Left forelimb (tissue), 1 donor: ENCODE results near the gene LRRD1.
"Not testable (repeated sequence)": the region's sequence is repeated elsewhere in the genome, so short reads cannot be mapped to it uniquely, and the experiment has no call there.

ENCODE experiments used
- DNase-seq: peaks from one replicate; pipeline ENCODE4 v3.0.0-alpha.2; 2018; ENCODE audit warnings: low spot score

The LRRD1 gene

DNA sequence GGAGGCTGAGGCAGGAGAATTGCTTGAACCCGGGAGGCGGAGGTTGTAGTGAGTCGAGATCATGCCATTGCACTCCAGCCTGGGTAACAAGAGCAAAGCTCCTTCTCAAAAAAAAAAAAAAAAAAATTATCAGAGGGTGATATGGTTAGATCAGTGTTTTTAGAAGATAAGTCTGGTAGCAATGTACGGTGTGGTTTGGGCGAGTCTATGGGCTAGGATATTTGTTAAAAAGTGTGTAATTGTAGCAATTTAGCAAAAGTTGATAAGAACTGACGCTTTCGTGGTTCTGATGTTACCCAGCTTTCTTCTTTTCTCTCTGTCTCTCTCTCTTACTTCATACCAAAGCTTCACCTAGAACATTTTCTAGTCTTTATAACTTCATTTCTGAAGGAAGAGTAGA, 37.8 kb downstream of the LRRD1 start:
- DNase-seq, result no peak

DNA sequence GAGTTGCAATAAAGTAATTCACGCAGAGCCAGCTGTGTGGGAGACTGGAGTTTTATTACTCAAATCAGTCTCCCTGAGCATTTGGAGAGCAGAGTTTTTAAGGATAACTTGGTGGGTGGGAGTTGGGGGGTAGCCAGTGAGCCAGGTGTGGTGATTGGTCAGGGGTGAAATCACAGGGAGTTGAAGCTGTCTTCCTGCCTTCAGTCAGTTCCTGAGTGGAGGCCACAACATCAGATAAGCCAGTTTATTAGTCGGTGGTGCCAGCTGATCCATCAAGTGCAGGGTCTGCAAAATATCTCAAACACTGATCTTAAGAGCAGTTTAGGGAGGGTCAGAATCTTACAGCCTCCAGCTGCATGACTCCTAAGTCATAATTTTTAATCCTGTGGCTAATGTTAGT, 41.4 kb downstream of the LRRD1 start:
- DNase-seq, result no peak

DNA sequence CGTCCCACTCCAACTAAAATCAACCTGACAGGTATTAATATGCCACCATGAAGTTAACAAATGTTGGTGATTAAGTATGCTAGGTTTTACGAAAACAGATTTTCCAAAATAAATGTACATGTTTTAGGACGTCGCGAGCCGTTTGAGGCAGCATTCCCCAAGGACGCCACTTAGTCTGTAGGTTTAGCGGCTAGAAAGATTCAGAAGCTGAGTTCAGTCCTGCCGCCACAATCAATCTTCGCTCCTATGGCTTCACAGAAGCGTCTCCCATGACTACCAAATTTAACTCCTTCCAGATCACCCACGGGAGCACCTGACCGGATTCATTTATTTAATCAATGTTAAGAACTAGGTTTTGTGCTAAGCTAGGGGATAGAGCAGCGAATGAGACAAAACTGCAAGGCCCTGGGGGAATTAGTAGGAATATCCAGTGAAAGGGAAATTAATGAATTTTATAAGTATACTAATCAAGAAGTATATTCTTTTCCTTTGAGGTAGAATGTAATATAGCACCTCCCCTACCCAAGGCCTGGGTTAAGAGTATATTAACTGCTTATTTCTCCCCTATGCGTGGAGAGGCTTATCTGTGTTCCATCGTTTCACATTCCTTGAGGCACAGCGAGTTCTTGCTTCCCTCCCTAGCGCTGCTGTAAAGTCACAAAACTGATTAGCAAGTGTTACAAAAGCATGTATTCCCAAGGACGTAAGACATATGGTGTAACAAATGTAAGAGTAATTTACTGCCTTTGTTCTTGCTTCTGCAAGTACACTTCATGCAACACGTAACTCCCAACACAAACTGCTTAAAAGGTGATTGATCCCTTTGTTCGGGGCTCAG, 43.7 kb downstream of the LRRD1 start:
- no peak for DNase-seq

DNA sequence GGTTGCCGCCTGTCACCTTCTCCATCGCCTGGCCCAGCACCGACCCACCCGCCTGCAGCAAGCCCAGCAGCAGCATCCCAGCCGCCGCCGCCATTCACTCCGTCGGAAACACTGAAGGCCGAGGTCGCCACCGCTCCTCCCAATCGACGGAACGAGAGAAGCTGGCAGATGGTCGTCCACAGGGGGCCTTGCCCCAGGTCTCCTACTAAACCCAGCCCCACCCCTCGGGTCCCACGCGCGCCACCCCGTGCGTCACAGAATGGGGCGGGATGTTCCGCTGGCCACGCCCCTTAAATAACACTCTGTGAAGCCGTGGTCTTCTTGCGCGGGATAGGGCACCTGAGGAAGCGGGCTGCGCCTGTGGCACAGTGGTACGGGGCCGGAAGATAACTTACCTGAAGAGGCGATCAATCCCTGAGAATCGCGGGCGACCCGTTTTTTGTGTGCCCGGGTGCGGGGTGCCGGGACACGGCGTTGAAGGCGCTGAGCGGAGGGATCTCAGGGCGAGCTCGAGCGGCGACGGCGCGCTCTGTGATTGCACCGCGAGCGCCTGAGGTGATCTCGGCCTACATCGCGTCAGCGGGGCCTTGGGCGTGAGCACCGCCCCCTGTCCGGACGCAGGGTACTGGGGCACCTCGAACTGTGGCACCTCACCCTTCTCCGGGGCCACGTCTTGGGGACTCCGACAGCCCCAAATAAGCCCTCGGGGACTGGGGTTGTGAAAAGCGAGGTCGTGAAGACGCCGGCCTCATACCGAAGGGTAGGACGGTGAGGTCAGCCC, 44.5 kb downstream of the LRRD1 start, which contains the start of gene CYP51A1:
Gene CYP51A1 (minus strand): TSS at position 207 of the 781 bp plus-strand sequence. CDS start 113 bp downstream, at position 94.
- peak; percentile 96 for DNase-seq

DNA sequence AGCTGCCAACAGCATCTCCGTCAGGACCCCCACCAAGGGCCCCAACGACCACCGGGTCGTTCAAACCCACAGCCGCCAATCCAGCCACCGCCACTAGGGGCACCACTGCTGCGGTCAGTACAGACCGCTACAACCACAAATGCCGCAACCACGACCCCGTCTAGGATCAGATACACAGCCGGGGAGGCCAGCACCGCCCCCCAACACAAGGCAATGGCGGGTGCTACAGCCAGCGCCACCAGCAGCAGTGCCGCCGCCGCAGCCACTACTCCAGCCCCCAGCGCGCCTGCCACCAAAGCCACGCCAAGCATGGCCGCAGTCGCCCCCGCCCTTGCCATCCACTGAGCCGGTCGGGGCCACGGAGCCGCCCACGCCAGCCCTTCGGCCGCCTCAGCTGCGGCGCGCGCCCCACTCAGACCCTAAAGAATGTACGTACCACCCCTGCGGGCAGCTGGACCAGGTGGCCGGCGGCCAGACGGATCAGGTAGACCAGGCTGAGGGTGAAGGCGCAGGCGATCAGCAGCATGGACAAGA, 45.1 kb downstream of the LRRD1 start:
- DNase-seq, result peak; percentile 85

DNA sequence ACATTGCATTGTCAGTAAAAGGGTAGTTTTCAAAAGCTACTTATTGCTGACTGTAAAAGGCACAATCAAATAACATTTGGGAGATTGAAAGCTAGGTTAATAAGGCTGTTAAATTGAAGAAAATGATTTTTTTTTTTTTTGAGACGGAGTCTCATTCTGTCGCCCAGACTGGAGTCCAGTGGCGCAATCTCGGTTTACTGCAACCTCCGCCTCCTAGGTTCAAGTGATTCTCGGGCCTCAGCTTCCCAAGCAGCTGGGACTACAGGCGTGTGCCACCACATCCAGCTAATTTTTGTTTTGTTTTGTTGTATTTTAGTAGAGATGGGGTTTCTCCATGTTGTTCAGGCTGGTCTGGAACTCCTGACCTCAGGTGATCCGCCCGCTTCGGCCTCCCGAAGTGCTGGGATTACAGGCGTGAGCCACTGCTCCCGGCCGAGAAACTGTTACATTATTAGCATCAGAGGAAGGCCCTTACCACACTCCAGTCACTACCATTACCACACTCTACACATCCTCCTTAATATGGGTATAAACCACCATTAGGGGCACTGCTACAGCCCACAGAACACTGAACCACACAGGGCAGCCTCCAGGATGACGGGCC, 45.7 kb downstream of the LRRD1 start:
- no peak for DNase-seq

DNA sequence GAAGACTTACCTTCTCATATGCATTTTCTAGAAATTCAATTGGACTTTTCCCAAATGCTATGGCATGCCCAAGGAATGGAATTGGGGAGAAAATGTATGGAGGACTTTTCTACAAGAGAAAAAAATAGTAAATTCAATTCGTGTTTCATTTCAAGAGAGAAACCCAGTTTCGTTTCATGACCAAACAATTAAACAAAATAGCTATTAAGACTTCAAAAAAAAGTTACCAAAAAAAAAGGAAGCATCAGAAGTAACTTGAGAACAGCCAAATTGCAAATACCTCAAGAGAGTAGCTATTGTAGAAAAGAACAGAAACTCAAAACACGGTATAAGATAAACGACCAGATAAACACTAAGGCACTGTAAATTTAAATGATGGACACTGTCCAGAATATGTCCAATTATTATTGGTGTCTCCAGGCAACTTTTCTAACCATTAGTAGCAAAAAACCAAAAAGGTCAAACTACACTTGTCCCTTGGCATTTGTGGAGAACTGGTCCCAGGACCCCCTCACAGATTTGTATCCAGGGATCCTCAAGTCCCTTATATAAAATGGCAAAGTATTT, 47.1 kb downstream of the LRRD1 start:
- DNase-seq, result no peak

DNA sequence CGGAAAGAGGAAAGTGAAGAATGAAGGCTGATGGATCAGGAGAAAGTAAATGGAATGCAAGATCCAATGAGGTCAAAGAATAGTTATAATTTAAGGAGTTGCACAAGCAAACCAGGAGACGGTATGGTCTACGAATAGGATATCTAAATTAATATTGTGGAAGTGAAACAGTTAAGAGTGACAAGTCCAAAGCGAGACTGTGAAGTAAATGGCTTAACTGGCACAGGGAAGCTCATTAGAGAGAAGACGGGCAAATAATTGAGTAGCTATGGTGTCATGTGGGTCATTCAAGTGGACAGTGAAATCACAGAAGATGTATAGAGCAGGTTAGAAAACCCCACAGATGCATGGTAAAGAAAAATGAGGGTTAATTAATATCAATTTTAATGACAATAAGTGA, 47.8 kb downstream of the LRRD1 start:
- no peak for DNase-seq

DNA sequence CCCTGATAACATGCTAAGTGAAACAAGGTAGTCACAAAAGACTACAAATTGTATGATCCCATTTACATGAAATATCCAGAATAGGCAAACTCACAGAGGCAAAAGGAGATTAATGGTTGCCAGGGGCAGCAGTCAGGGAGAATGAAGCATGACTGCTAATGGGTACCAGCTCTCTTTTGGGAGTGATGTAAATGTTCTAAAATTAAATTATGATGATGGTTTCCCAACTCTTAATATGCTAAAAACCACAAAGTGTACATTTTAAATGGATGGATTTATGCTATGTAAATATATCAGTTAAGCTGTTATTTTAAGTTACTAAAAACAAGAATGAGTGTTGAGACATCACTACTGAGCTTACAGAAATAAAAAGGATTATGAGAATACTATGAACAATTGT, 57.3 kb downstream of the LRRD1 start:
- DNase-seq, result no peak

DNA sequence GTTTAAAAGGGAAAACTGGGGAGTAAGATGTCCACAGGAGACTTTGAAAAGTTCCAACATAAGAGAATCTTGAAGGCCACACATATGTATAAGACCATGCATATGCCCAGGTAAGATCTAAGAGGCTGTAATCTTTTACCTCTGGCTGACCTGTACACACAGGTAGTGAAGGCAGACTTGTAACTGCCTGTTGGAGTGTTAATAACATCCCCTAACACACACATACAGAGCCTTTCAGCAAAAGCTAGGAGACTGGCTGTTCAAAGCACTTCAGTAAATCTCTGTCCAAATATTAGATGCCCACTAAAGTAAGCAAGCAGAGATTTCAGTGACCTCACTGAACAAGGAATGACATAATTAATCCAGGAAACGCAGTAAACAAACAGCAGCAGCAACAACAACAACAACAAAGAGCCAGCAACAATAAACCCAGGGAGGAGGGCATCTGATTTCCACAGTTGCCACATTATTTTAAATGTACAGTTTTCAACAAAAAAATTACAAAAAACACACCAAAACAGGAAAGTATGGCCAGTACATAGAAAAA, 59.7 kb downstream of the LRRD1 start:
- no peak for DNase-seq

DNA sequence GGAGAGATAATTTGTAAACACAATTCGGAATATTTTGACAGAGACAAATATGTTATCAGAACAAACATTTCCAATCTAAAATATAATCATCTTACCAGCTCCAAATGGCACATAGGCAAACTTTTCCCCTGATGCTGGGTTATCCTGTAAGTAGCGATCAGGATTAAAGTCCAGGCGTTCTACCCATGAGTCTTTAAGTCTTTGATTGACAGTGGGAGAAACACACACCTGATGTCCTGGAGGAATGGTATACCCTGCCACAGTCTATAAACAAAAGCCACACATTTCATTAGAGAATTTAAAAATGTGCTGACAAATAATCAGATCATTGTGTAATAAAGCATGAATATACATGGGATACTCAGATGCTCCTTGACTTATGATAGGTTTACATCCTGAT, 62.0 kb downstream of the LRRD1 start:
- no peak for DNase-seq

DNA sequence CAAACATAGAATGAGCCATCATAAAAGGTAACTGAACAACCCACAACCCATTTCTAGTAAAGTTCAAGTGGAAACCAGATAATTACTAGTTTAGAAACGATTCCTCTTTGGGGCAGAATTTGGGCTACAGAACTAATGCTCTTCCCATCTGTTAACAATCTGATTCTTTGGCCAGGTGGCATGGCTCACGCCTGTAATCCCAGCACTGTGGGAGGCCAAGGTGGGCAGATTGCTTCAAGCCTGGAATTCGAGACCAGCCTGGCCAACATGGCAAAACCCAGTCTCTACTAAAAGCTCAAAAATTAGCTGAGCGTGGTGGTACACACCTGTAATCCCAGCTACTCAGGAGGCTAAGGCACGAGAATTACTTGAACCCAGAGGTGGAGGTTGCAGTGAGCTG, 63.1 kb downstream of the LRRD1 start:
- no peak for DNase-seq

DNA sequence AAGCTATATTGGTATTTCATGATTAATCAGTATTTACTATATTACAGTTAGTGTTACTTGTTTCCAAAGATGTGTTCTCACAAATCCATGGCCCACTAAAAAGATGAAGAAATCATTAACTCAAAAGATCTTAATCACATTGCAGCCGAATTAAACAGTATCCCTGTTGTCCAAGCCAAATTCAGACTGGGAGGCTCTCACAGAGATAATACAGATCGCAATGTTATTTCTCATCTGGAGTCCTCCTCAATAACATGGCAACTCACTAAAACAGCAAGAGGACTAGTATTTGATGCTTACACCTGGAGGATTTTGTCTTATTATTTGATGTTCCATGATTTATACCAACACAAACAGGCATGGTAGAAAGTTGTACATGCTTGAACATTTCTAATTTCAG, 68.1 kb downstream of the LRRD1 start:
- DNase-seq, result no peak

DNA sequence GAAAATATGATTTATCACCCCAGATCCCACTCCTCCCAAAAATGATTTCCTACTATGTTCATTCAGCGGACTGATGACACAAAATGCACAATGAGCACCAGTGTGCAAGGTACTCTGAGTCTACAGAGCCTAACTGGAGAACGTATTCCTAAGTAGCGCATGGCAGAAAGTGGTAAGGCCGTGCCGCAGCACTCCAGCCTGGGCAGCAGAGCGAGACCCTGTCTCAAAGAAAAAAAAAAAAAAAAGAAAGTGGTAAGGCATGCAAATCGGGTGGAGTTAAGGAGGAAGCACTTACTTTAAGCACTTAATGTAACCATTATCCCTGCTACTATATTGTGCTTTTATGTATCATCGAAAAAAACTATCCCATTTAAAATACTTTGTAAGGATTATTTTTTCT, 70.1 kb downstream of the LRRD1 start:
- DNase-seq, result no peak

DNA sequence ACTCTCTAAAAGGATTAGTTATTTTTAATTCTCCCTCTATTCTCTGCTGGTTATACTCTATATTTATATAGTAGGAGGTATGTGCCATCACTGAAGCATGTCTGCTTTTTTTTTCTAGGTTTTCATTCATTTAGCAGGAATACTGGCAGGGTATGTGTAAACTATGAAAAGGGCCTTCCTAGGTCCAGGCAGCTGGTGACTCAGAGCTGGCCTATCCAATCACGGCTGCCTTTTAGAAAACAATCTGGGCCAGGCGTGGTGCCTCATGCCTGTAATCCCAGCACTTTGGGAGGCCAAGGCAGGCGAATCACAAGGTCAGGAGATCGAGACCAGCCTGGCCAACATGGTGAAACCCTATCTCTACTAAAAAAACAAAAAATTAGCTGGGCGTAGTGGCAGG, 76.1 kb downstream of the LRRD1 start:
- DNase-seq, result not testable (repeated sequence)

DNA sequence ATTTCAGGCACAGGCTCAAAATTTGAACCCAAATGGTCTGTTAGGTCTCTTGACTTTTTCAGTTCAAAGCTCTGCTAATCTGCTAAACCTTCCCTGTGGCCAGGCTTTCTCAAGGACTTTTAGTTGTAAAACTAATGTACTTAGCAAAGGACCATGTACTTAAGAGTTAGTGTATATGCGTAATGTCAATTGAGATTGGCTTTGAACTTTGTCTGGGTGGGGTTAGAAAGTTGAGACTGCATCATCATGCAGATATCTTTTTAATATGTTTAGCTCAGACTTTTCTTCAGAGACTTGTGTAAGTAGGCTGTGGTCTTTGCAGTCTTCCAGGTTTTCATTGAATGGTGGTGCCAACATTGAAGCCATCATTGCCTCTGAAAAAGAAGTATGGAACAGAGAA, 78.4 kb downstream of the LRRD1 start:
- no peak for DNase-seq

DNA sequence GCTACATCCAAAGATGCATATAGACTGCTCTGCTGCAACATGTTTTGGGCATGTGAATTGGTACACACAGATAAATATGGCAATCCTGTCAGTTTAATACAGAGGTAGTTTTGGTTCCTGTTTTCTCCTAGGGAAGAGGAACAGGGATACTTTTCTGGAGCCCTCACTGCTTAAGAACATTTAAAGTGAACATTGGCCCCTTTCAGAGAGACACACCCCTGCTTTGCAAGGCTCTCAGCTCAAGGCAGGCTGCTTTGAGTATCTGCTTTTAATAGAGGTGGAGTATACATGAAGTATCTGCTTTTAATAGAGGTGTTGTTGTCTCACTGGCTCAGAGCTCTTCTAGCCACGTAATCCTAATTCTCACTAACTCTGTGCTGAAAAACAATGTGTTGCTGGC, 83.6 kb downstream of the LRRD1 start:
- DNase-seq, result no peak
